Measurements from ENCODE around the gene DGLUCY.
"Not testable (repeated sequence)": the region's sequence is repeated elsewhere in the genome, so short reads cannot be mapped to it uniquely, and the experiment has no call there.

The DGLUCY gene

DNA sequence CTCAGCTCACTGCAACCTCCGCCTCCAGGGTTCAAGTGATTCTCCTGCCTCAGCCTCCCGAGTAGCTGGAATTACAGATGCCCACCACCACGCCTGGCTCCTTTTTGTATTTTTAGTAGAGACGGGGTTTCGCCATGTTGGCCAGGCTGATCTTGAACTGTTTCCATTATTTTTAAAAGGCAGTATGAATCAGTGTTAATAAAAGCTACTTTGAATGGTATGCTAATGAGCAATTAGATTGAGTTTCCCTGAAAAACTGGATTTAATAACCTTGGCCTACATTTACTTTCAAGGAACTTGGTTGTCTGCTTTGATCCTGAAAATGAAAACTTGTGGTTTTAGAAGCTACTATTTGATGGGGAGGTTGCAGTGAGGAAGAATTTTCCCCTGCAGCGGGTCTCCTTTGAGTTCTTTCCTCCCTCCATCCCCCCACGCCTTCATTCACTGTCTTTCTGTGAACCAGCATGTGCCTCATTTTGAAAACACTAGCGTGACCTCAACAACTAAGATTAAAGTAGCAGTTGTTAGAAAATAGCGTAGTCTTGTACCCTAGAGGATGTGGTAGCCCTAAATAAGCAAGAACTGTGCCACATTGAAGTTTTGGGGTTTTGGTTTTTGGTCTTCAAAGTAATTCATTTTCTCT lies 35.7 kb upstream of the DGLUCY start:
- no peak for DNase-seq
- H4K8ac ChIP-seq (ENCODE audit: low read depth, low read length) = no peak overlapping the region
- H3K27ac ChIP-seq (ENCODE audit: low read depth, low read length) = no peak overlapping the region
- H3K4ac ChIP-seq (ENCODE audit: low read depth, low read length) = no peak overlapping the region
- no peak overlapping the region for H3K23ac ChIP-seq (ENCODE audit: low read length)
- H2BK5ac ChIP-seq (ENCODE audit: low read length) = no peak overlapping the region
- H3K79me2 ChIP-seq (ENCODE audit: control insufficient read depth, insufficient read depth, low read length) = no peaks in the 10 kb centered on the region
- H3K9ac ChIP-seq (ENCODE audit: low read length) = no peak overlapping the region
- H2BK120ac ChIP-seq (ENCODE audit: low read depth, low read length) = no peak overlapping the region
- H3K27me3 ChIP-seq (ENCODE audit: insufficient read depth, low read length, poor library complexity) = no peaks in the 10 kb centered on the region
- H2AK5ac ChIP-seq (ENCODE audit: low read length) = no peak overlapping the region
- no peak overlapping the region for H3K18ac ChIP-seq (ENCODE audit: low read length)
- H3K4me3 ChIP-seq (ENCODE audit: low read length) = no peak overlapping the region
- H3K56ac ChIP-seq (ENCODE audit: low read length) = no peak overlapping the region
- no peaks in the 10 kb centered on the region for H3K4me1 ChIP-seq (ENCODE audit: control insufficient read depth, low read depth, low read length)
- H2BK15ac ChIP-seq (replicated peaks; ENCODE audit: low read depth) = no peak overlapping the region
- no peak overlapping the region for H4K5ac ChIP-seq (ENCODE audit: low read length)
- H3K36me3 ChIP-seq (ENCODE audit: control insufficient read depth, insufficient read depth, low read length) = no peaks in the 10 kb centered on the region
- no CpG with 5 or more reads among the region's 9 CpGs for WGBS (ENCODE audit: extremely low coverage, insufficient coverage, low lambda C conversion rate)
- H3K4me2 ChIP-seq (ENCODE audit: low read length) = no peak overlapping the region
- no peaks in the 10 kb centered on the region for H3K79me1 ChIP-seq (ENCODE audit: low read length)

DNA sequence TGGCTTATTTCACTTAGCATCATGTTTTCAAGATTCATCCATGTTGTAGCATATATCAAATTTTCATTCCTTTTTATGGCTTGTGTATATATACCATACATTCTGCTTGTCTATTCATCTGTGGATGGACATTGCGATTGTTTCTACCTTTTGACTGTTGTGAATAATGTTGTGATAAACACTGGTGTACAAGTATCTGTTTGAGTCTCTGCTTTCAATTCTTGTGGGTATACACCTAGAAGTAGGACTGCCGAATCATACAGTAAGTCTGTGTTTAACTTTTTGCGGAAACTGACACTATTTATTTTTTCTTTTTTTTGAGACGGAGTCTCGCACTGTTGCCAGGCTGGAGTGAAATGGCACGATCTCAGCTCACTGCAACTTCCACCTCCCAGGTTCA lies 33.8 kb upstream of the DGLUCY start:
- no peak overlapping the region for H3K9ac ChIP-seq (ENCODE audit: low read length)
- no peak overlapping the region for H3K56ac ChIP-seq (ENCODE audit: low read length)
- no peak overlapping the region for H2AK5ac ChIP-seq (ENCODE audit: low read length)
- H3K27me3 ChIP-seq (ENCODE audit: insufficient read depth, low read length, poor library complexity) = no peaks in the 10 kb centered on the region
- no peak overlapping the region for H2BK120ac ChIP-seq (ENCODE audit: low read depth, low read length)
- no CpG with 5 or more reads among the region's 6 CpGs for WGBS (ENCODE audit: extremely low coverage, insufficient coverage, low lambda C conversion rate)
- H3K18ac ChIP-seq (ENCODE audit: low read length) = no peak overlapping the region
- no peak overlapping the region for H3K4me3 ChIP-seq (ENCODE audit: low read length)
- no peak overlapping the region for H3K4ac ChIP-seq (ENCODE audit: low read depth, low read length)
- no peak overlapping the region for H3K23ac ChIP-seq (ENCODE audit: low read length)
- H3K4me1 ChIP-seq (ENCODE audit: control insufficient read depth, low read depth, low read length) = no peaks in the 10 kb centered on the region
- no peaks in the 10 kb centered on the region for H3K36me3 ChIP-seq (ENCODE audit: control insufficient read depth, insufficient read depth, low read length)
- H3K79me1 ChIP-seq (ENCODE audit: low read length) = no peaks in the 10 kb centered on the region
- H3K79me2 ChIP-seq (ENCODE audit: control insufficient read depth, insufficient read depth, low read length) = no peaks in the 10 kb centered on the region
- no peak for DNase-seq
- no peak overlapping the region for H4K8ac ChIP-seq (ENCODE audit: low read depth, low read length)
- H2BK15ac ChIP-seq (replicated peaks; ENCODE audit: low read depth) = no peak overlapping the region
- no peak overlapping the region for H2BK5ac ChIP-seq (ENCODE audit: low read length)
- no peak overlapping the region for H3K4me2 ChIP-seq (ENCODE audit: low read length)
- H4K5ac ChIP-seq (ENCODE audit: low read length) = no peak overlapping the region
- no peak overlapping the region for H3K27ac ChIP-seq (ENCODE audit: low read depth, low read length)

DNA sequence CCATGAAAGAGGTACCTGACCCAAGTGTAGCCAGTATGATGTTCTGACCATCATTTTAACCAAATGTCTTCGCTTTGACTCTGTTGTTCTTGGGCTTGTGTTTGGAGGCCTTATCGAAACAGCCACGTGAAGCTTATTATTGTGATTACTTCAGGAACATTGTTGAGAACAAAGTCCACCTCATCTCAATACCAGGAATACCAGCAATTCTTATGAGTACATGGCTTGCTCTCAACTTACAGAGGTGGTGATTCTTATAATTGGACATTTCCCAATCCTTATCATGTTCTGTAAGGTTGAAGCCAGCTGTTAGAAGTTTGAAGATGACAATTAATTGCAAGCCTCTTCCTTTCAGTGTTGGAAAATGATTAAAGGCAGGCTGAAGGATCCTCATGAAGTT lies 31.6 kb upstream of the DGLUCY start:
- no peaks in the 10 kb centered on the region for H3K4me1 ChIP-seq (ENCODE audit: control insufficient read depth, low read depth, low read length)
- no peak overlapping the region for H2BK120ac ChIP-seq (ENCODE audit: low read depth, low read length)
- H3K9ac ChIP-seq (ENCODE audit: low read length) = no peak overlapping the region
- H3K79me2 ChIP-seq (ENCODE audit: control insufficient read depth, insufficient read depth, low read length) = no peaks in the 10 kb centered on the region
- H3K4me3 ChIP-seq (ENCODE audit: low read length) = no peak overlapping the region
- no peak overlapping the region for H2BK15ac ChIP-seq (replicated peaks; ENCODE audit: low read depth)
- no peaks in the 10 kb centered on the region for H3K36me3 ChIP-seq (ENCODE audit: control insufficient read depth, insufficient read depth, low read length)
- no peak overlapping the region for H3K4me2 ChIP-seq (ENCODE audit: low read length)
- no peak overlapping the region for H3K27ac ChIP-seq (ENCODE audit: low read depth, low read length)
- H3K23ac ChIP-seq (ENCODE audit: low read length) = no peak overlapping the region
- H4K8ac ChIP-seq (ENCODE audit: low read depth, low read length) = no peak overlapping the region
- no CpG with 5 or more reads among the region's 3 CpGs for WGBS (ENCODE audit: extremely low coverage, insufficient coverage, low lambda C conversion rate)
- H4K5ac ChIP-seq (ENCODE audit: low read length) = no peak overlapping the region
- H3K4ac ChIP-seq (ENCODE audit: low read depth, low read length) = no peak overlapping the region
- no peak overlapping the region for H2BK5ac ChIP-seq (ENCODE audit: low read length)
- no peaks in the 10 kb centered on the region for H3K79me1 ChIP-seq (ENCODE audit: low read length)
- no peak overlapping the region for H2AK5ac ChIP-seq (ENCODE audit: low read length)
- DNase-seq = no peak
- no peak overlapping the region for H3K56ac ChIP-seq (ENCODE audit: low read length)
- H3K18ac ChIP-seq (ENCODE audit: low read length) = no peak overlapping the region
- no peaks in the 10 kb centered on the region for H3K27me3 ChIP-seq (ENCODE audit: insufficient read depth, low read length, poor library complexity)

DNA sequence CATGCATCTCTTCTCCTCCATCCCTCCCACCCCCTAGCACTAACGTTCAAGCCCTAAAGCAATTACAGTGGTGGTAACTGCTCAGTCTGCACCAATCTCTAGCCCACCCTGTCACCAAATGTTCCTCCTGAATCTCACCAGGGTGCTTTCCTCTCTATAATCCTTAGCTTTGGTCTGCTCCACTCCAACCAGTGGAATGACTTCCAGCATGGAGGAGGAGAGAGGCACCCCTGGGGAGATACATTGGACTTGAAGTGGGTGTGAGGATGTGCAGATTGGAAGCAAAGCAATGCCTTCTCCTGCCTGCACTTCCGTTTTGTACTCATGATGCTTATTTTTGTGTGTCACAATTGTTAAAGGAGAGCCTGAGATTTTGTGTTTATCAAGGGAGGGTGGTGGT lies 29.4 kb upstream of the DGLUCY start:
- no peak overlapping the region for H2BK15ac ChIP-seq (replicated peaks; ENCODE audit: low read depth)
- H3K4me3 ChIP-seq (ENCODE audit: low read length) = no peak overlapping the region
- no peak overlapping the region for H2BK5ac ChIP-seq (ENCODE audit: low read length)
- H3K27ac ChIP-seq (ENCODE audit: low read depth, low read length) = no peak overlapping the region
- no peaks in the 10 kb centered on the region for H3K36me3 ChIP-seq (ENCODE audit: control insufficient read depth, insufficient read depth, low read length)
- no peak overlapping the region for H3K9ac ChIP-seq (ENCODE audit: low read length)
- no peak overlapping the region for H4K5ac ChIP-seq (ENCODE audit: low read length)
- peak; percentile 15 for DNase-seq
- WGBS (ENCODE audit: extremely low coverage, insufficient coverage, low lambda C conversion rate) = no CpG with 5 or more reads among the region's 2 CpGs
- no peak overlapping the region for H3K18ac ChIP-seq (ENCODE audit: low read length)
- no peak overlapping the region for H3K4me2 ChIP-seq (ENCODE audit: low read length)
- H3K4me1 ChIP-seq (ENCODE audit: control insufficient read depth, low read depth, low read length) = no peaks in the 10 kb centered on the region
- no peaks in the 10 kb centered on the region for H3K27me3 ChIP-seq (ENCODE audit: insufficient read depth, low read length, poor library complexity)
- no peaks in the 10 kb centered on the region for H3K79me1 ChIP-seq (ENCODE audit: low read length)
- H3K56ac ChIP-seq (ENCODE audit: low read length) = no peak overlapping the region
- no peak overlapping the region for H2AK5ac ChIP-seq (ENCODE audit: low read length)
- H4K8ac ChIP-seq (ENCODE audit: low read depth, low read length) = no peak overlapping the region
- H2BK120ac ChIP-seq (ENCODE audit: low read depth, low read length) = no peak overlapping the region
- H3K4ac ChIP-seq (ENCODE audit: low read depth, low read length) = no peak overlapping the region
- no peaks in the 10 kb centered on the region for H3K79me2 ChIP-seq (ENCODE audit: control insufficient read depth, insufficient read depth, low read length)
- no peak overlapping the region for H3K23ac ChIP-seq (ENCODE audit: low read length)

DNA sequence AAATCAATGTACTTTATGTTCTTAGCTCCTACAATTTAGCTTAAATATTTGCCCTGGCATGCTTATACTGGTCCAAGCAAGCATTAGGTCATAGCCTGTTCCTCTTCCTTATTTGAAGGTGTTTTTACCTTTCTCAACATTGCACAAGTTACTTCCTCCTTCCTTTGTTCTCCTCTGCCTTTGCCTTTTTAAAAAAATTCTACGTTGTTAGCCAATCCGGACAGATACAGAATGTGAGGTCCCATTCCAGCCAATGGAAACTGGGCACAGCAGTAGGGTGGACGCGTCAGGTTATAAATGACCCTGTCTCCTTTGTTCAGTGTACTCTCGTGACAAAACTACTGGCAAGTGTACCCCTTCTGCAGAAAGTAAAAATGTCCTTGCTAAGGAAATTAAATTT lies 26.4 kb upstream of the DGLUCY start:
- not testable (repeated sequence) for H3K9ac ChIP-seq (ENCODE audit: low read length); DNase-seq; H3K4me2 ChIP-seq (ENCODE audit: low read length); H3K79me1 ChIP-seq (ENCODE audit: low read length); H4K5ac ChIP-seq (ENCODE audit: low read length); H3K4me1 ChIP-seq (ENCODE audit: control insufficient read depth, low read depth, low read length); H2BK120ac ChIP-seq (ENCODE audit: low read depth, low read length); H2AK5ac ChIP-seq (ENCODE audit: low read length); H3K27me3 ChIP-seq (ENCODE audit: insufficient read depth, low read length, poor library complexity); H3K56ac ChIP-seq (ENCODE audit: low read length); H3K36me3 ChIP-seq (ENCODE audit: control insufficient read depth, insufficient read depth, low read length); H2BK15ac ChIP-seq (replicated peaks; ENCODE audit: low read depth); H3K4ac ChIP-seq (ENCODE audit: low read depth, low read length); H3K4me3 ChIP-seq (ENCODE audit: low read length); H3K23ac ChIP-seq (ENCODE audit: low read length); H3K79me2 ChIP-seq (ENCODE audit: control insufficient read depth, insufficient read depth, low read length); H3K27ac ChIP-seq (ENCODE audit: low read depth, low read length); H4K8ac ChIP-seq (ENCODE audit: low read depth, low read length); H3K18ac ChIP-seq (ENCODE audit: low read length); H2BK5ac ChIP-seq (ENCODE audit: low read length)
- WGBS (ENCODE audit: extremely low coverage, insufficient coverage, low lambda C conversion rate) = no CpG with 5 or more reads among the region's 5 CpGs

DNA sequence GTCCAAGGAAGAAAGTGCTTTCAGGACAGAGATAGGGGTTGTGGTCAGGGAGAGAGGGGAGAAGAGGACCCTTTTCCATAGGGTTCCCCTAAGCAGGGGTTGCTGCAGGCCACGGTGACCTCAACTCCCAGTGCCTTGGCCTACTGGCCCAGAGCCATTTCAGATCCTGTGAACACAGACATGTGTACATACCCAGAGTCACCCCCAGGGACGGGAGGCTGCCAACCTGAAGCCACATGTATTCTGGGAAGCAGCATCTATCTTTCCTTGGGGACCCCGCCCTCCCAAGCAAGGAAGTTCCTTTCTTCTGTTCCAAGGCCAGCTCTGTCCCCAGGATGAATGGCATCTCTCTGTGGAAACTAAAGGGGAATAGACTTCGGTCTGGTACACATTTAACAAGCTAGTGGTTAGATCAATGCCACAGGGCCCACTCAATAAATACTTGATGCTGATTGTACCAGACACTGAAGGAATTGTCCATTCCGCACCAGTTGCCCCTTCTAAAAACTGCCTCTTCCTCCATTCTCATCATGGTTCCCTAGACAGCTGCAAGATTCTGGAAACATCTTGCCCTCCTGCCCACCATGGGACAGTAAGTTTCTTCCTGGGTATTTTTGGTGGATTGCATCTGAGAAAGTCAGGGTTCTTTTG lies 25.2 kb upstream of the DGLUCY start:
- H3K18ac ChIP-seq (ENCODE audit: low read length) = no peak overlapping the region
- no CpG with 5 or more reads among the region's 5 CpGs for WGBS (ENCODE audit: extremely low coverage, insufficient coverage, low lambda C conversion rate)
- H3K23ac ChIP-seq (ENCODE audit: low read length) = no peak overlapping the region
- H2BK5ac ChIP-seq (ENCODE audit: low read length) = no peak overlapping the region
- H3K4ac ChIP-seq (ENCODE audit: low read depth, low read length) = no peak overlapping the region
- H3K36me3 ChIP-seq (ENCODE audit: control insufficient read depth, insufficient read depth, low read length) = no peaks in the 10 kb centered on the region
- no peak overlapping the region for H4K8ac ChIP-seq (ENCODE audit: low read depth, low read length)
- H3K4me1 ChIP-seq (ENCODE audit: control insufficient read depth, low read depth, low read length) = no peaks in the 10 kb centered on the region
- no peak overlapping the region for H2BK120ac ChIP-seq (ENCODE audit: low read depth, low read length)
- H3K56ac ChIP-seq (ENCODE audit: low read length) = no peak overlapping the region
- no peak overlapping the region for H2BK15ac ChIP-seq (replicated peaks; ENCODE audit: low read depth)
- no peak overlapping the region for H3K4me2 ChIP-seq (ENCODE audit: low read length)
- H3K27me3 ChIP-seq (ENCODE audit: insufficient read depth, low read length, poor library complexity) = no peaks in the 10 kb centered on the region
- H4K5ac ChIP-seq (ENCODE audit: low read length) = no peak overlapping the region
- no peaks in the 10 kb centered on the region for H3K79me2 ChIP-seq (ENCODE audit: control insufficient read depth, insufficient read depth, low read length)
- no peak overlapping the region for H3K27ac ChIP-seq (ENCODE audit: low read depth, low read length)
- no peak overlapping the region for H2AK5ac ChIP-seq (ENCODE audit: low read length)
- DNase-seq = no peak
- no peak overlapping the region for H3K9ac ChIP-seq (ENCODE audit: low read length)
- H3K79me1 ChIP-seq (ENCODE audit: low read length) = no peaks in the 10 kb centered on the region
- H3K4me3 ChIP-seq (ENCODE audit: low read length) = no peak overlapping the region

Measured in mesendoderm (in vitro differentiated cells).